ENCODE results near the gene HCFC1R1.

Gene HCFC1R1

DNA sequence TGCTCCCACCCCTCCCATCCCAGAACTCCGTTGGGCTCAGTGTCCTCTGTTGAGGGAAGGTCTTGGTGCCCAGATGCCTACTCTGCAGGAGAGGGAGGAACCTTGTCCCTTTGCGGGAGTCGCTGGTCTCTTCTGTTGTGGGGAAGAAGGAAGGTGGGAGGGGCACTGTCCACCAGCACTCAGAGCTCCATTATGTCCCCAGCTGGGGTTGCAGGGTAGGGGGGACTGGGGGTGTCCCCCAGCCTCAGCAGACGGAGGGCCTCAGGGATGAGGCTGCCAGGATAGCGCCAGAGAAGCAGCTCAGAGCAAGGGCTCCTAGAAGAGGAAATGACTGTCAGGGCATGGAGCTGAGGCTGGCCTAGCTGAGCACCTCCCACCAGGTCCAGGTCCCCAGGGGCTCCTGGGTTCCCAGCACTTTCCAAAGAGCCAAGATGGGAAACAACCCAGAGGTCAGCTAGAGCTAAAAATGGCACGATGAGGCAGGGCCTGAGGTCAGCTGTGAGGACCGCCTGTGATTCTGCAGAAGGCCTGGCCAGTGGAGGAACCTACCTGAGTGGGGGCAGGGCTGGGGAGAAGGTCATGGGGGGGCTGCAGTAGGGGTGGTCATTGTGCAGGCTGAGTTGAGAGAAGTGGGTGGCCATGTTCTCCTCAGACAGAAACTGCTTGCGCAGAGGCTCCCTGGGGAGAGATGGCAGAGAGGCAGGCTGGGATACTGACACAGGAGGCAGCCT lies 893 bp downstream of the HCFC1R1 start:
- H3K27ac ChIP-seq = peak overlapping the region in 20 of 21 experiments; percentile 85 to 98 (median 94)
- H3K4me3 ChIP-seq = peak overlapping the region; percentile 34 to 72 (median 64)

DNA sequence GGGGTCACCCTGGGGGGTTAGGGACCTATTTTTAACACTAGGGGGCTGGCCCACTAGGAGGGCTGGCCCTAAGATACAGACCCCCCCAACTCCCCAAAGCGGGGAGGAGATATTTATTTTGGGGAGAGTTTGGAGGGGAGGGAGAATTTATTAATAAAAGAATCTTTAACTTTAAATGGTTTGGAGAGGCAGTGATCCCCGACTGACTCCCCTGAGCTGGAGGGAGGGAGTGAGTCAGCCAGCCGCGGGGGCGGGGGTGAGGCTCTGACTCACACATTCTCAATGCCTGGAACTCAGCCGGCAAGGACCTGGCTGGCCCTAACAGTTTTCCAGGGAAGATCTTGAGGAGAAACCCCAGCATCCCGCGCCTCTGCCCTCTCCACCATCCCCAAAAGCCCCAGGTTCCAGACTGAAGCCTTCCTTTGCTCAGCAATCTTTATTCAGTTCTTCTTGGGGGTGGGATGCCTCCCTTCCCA lies 1.5 kb downstream of the HCFC1R1 start:
- peak overlapping the region; percentile 56 to 72 (median 64) for H3K4me3 ChIP-seq
- peak overlapping the region in 20 of 21 experiments; percentile 85 to 98 (median 94) for H3K27ac ChIP-seq

DNA sequence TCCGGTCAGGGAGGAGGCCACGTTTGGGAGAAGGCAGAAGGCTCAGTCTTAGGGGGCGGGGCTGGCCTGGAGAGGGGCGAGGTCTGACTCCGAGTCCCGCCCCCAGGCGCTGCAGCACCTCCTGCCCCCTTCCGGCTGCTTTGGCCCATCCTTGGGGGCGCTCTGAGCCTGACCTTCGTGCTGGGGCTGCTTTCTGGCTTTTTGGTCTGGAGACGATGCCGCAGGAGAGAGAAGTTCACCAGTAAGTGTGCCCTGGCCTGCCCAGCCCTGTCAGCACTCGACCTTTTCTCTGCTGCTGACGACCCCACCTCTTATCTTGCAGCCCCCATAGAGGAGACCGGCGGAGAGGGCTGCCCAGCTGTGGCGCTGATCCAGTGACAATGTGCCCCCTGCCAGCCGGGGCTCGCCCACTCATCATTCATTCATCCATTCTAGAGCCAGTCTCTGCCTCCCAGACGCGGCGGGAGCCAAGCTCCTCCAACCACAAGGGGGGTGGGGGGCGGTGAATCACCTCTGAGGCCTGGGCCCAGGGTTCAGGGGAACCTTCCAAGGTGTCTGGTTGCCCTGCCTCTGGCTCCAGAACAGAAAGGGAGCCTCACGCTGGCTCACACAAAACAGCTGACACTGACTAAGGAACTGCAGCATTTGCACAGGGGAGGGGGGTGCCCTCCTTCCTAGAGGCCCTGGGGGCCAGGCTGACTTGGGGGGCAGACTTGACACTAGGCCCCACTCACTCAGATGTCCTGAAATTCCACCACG lies 2.1 kb downstream of the HCFC1R1 start:
- peak overlapping the region; percentile 72 to 98 (median 94) for H3K27ac ChIP-seq

DNA sequence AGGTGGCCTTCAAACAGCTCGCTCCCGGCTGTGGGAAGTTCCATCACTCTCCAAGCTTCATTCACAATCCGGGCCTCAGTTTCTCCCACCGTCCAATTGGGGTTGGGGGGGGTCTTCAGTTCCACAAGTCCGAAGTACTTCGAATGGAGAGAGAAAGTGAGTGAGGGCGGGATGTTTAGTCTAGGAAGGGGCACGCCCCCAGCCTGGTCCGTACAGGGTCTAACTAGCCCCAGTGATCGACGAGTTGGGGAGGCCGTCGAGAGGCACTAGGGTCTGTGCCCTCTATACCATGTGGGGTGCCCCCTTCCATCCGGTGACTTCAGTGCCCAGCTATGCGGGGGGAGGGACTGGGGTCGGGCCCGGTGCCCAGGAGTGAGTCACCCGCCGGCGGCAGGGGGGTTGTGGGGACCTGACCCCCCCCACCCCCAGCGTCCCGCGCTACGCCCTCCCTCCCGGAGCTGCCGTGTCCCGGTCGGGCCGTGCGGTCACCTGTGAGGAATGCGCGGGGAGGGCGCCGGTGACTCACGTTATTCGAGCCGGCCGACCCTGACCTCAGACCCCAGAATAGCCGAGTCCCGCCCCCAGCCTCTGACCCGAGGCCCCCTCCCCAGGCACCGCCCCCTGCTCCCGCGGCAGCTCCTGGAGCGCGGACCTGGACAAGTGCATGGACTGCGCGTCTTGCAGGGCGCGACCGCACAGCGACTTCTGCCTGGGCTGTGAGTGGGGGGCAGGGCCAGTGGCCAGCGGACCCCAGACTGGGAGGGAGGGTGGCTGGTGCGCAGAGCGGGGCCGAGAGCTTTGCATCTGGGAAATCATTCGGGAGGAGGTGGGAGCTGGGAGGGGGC lies 2.9 kb downstream of the HCFC1R1 start:
- H3K4me3 ChIP-seq = peak overlapping the region; percentile 50 to 72 (median 64)
- H3K27ac ChIP-seq = peak overlapping the region; percentile 72 to 98 (median 94)

More for the DNA sequence above, 2.1 kb downstream of the HCFC1R1 start:
- H3K4me3 ChIP-seq = peak overlapping the region; percentile 50 to 72 (median 64)

- Histone ChIP-seq H3K27ac (peak within 1 kb of the TSS; percentile 72 to 98 (median 94)), H3K4me3 (peak within 1 kb of the TSS; percentile 50 to 72 (median 64))
Observed at GRCh38 chr16:3020247-3020603, 3.5 kb downstream of the HCFC1R1 start, which contains the start of gene TNFRSF12A. Gene TNFRSF12A (plus strand): TSS chr16:3020368. CDS start chr16:3020398, 30 bp downstream.

GRCh38 chr16:3019594-3020246 lies 4.0 kb downstream of the HCFC1R1 start:
- H3K4me3 ChIP-seq = peak overlapping the region; percentile 50 to 72 (median 64)
- peak overlapping the region in 17 of 21 experiments; percentile 50 to 98 (median 94) for H3K27ac ChIP-seq

GRCh38 chr16:3017794-3018506 lies 5.8 kb downstream of the HCFC1R1 start, which contains the start of gene CLDN6:
Gene CLDN6 (minus strand): TSS chr16:3018183. CDS start chr16:3016021, 2,162 bp downstream.
- Histone ChIP-seq H3K4me3 (no peak within 1 kb of the TSS), H3K27ac (no peak within 1 kb of the TSS)

- H3K27ac ChIP-seq = no peak overlapping the region
Observed at GRCh38 chr16:3017344-3017743, 6.4 kb downstream of the HCFC1R1 start.

GRCh38 chr16:3015865-3016521 lies 7.7 kb downstream of the HCFC1R1 start:
- no peak overlapping the region for H3K27ac ChIP-seq

More at GRCh38 chr16:3017344-3017743, 6.4 kb downstream of the HCFC1R1 start:
- H3K4me3 ChIP-seq = no peak overlapping the region

DNA sequence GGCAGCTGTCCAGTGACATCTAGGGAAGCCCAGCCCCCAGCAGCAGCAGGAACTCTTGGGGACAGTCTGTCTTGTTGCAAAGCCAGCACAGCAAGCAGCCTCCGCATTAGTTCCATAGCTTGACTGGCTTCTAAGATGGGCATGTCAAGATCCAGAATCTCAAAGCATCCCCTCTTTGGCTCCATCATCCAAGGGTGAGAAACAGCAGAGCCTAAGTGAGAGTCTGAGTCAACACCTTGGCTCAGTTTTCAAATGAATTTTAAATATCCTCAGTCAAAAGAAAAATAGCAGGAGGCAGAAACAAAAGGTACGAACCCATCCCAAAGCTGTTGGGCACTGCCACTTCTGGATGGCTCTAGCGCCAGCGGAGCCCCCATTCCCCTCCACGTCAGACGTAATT lies 8.8 kb downstream of the HCFC1R1 start:
- Histone ChIP-seq H3K4me3 (no peak overlapping the region), H3K27ac (no peak overlapping the region)

More at GRCh38 chr16:3015865-3016521, 7.7 kb downstream of the HCFC1R1 start:
- no peak overlapping the region for H3K4me3 ChIP-seq

DNA sequence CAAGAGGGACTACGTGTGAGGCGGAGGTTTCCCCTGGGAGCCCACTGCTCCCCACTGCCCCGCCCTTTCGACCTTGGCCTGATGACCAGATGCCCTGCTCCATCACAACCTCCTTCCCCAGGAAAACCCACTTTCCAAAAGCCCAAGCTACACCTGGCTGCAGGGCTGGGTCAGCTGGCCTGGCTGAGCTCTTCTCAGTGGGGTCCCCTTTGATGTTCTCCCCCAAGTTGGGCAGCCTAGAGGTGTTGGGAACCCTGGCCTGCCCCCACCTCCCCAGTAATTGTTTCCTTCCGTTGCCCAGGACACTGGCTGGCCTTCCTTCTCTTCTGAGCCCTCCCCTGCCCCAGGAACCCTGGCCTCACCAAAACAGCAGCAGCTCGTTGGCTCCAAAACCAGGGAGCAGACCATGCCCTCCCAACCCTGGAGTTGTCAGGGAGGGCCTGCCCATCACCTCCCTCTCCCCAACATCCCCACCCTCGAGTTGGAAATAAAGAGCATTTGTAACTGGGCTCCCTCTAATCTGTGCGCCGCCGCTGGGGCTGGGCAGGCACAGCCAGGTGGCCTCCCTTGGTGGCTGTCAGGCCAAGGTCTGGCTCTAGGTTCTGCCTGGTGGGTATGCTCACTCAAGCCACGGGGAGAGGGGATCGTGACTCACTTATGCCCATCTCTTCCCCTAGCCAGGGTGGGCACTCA lies 9.6 kb downstream of the HCFC1R1 start:
- Histone ChIP-seq H3K27ac (no peak overlapping the region), H3K4me3 (no peak overlapping the region)

DNA sequence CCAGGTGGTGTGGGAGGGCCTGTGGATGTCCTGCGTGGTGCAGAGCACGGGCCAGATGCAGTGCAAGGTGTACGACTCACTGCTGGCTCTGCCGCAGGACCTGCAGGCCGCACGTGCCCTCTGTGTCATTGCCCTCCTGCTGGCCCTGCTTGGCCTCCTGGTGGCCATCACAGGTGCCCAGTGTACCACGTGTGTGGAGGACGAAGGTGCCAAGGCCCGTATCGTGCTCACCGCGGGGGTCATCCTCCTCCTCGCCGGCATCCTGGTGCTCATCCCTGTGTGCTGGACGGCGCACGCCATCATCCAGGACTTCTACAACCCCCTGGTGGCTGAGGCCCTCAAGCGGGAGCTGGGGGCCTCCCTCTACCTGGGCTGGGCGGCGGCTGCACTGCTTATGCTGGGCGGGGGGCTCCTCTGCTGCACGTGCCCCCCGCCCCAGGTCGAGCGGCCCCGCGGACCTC lies 10.2 kb downstream of the HCFC1R1 start:
- no peak overlapping the region for H3K4me3 ChIP-seq
- H3K27ac ChIP-seq = no peak overlapping the region

DNA sequence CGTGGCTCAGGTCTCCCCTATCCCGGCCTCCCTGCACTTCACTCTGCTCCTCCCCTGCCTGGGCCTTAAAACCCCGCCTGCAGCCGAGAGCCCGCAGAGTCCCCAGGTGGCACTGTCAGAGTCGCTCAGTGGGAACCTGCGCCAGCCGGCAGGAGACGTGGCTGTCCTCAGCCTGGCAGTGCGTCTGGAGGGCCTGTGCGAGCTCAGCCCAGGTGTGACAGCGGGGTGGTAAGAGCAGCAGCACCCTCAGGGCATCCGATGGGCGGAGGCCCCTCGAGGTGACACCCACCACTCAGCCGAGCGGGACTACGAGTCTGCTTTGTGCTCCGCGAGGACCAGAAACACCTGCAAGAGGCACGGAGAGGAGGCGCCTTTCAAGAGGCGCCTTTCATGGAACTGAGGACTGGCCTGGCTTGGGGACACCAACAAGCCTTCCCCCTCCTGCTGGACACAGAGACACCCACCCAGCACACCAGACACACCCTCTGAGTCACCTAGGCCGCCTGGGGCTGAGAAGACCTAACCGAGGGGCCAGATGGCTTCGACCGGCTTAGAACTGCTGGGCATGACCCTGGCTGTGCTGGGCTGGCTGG lies 10.8 kb downstream of the HCFC1R1 start, which contains the start of gene CLDN9:
TSS of gene CLDN9 (plus strand) at position 96 of the 593 bp plus-strand sequence. CDS start at position 536, 440 bp downstream.
- Histone ChIP-seq H3K4me3 (no peak within 1 kb of the TSS), H3K27ac (no peak within 1 kb of the TSS)

DNA sequence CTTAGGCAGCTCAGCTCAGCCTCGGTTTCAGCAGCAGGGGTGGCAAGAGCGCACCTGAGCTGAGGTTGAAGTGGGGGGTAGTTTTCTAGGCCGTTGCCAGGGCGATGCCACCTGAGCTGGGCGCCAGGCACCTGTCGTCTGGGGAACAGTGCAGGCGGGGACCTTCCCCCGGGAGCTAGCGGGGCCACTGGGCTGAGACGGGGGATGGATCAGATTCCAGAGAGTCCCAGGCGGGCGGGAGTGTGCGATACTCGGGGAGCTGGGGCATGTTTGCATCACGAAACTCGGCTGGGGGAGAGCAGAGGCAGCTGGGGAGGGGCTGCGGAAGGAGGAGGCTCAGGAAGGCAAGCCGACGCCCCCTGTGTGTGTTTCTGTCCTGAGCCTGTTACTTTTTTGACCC lies 11.5 kb downstream of the HCFC1R1 start:
- H3K4me3 ChIP-seq = no peak overlapping the region
- no peak overlapping the region for H3K27ac ChIP-seq

GRCh38 chr16:3010510-3010909 lies 13.2 kb downstream of the HCFC1R1 start:
- Histone ChIP-seq H3K27ac (no peak overlapping the region), H3K4me3 (no peak overlapping the region)

DNA sequence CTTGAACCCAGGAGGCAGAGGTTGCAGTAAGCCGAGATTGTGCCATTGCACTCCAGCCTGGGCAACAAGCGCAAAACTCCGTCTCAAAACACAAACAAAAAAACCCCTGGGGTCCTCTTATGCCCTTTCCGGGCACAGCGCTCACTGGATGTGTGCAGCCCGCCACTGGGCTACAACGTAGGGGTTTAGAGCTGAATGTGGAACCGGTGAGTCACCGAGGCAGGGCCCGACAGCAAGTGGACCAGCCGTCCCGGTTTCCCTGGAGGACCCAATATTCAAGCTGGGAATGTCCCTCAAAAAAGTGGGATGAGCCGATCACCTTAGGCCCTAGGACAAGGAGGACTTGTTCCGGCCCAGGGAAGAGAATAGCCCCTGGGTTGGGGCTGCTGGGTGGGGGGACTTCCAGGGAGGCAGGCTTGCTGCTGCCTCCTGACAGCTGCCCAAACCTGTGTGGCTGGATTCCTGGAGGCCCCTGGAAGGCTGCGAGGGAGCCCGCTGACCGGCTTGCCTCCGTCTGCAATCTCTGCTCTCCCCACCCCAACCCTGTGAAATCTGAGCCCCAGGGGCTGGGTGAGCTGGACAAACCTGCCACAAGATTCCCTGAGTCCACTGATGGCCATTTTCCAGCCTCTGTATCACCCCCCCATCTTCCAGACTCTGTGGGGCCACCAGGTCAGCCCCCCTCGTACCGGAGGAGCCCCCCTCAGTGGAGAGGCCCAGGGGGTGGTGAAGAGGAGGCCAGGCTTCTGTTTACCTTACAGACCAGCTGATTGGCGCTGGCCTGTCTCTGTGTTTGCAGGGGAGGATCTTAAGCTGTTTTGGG lies 14.0 kb downstream of the HCFC1R1 start:
- H3K4me3 ChIP-seq = no peak overlapping the region
- no peak overlapping the region for H3K27ac ChIP-seq
